ENCODE data around the gene MINDY4. TPM values are rescaled to one million over a fixed set of nuclear protein-coding genes. Genes with fewer than 3 reads are reported as not detected.

The MINDY4 gene
- total and polyA plus RNA-seq, 2 of the 4 experiments (the other 2 are of a cell fraction) = 1.8 to 3.6 TPM

DNA sequence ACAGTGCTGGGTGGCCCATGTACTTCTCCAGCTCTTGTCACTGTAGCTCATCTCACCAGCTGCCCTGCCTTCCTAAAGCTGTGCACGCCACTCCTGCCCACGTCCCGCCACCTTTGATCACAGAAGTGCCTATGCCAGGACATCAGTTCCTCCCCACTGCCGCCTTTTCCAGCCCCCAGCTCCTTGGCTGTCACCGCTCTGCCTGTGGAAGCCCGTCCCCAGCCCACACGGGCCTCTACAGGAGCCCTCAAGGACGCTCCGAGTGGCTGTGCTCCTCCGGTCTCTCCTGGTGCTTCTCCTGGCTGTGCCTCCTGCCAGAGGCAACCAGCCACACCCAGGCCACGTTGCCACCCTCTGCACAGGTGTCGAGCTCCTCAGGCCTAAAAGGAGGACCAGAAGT lies 38.6 kb upstream of the MINDY4 start:
- ChIA-PET POLR2A (ENCODE audit: unreplicated experiment) (no interaction called here), CTCF (no interaction called here)
- Histone ChIP-seq H2AK9ac (replicated peaks; ENCODE audit: low read depth, low read length, poor library complexity) (no peak overlapping the region), H3K9ac (ENCODE audit: low read depth, low read length) (no peak overlapping the region), H3K4me3 (ENCODE audit: insufficient read depth, low read depth, low read length) (no peak overlapping the region), H4K8ac (ENCODE audit: low read depth in 2 of 2, low read length in 2 of 2) (no peak overlapping the region), H3K18ac (ENCODE audit: low read depth, low read length) (no peak overlapping the region), H2BK20ac (ENCODE audit: low read depth, low read length) (no peak overlapping the region), H3K9me3 (ENCODE audit: control insufficient read depth, insufficient read depth, low read length) (no peaks in the 10 kb centered on the region; the same call in 1 of the 2 replicates), H3K14ac (replicated peaks; ENCODE audit: low read depth, low read length) (no peak overlapping the region), H2BK120ac (ENCODE audit: low read depth, low read length) (no peak overlapping the region), H3K4me1 (ENCODE audit: control insufficient read depth, insufficient read depth, low read length) (no peaks in the 10 kb centered on the region), H3K27ac (ENCODE audit: insufficient read depth, low read length) (no peak overlapping the region), H3K56ac (ENCODE audit: extremely low read depth, insufficient read depth, low read length) (no peak overlapping the region), H3K23ac (ENCODE audit: low read depth, low read length) (no peak overlapping the region), H4K20me1 (ENCODE audit: insufficient read depth, low read length) (no peaks in the 10 kb centered on the region), H4K5ac (ENCODE audit: low read depth, low read length) (no peak overlapping the region), H3K79me1 (ENCODE audit: low read depth in 1 of 2, low read length in 2 of 2) (no peaks in the 10 kb centered on the region), H3K36me3 (ENCODE audit: control insufficient read depth, insufficient read depth, low read length) (no peaks in the 10 kb centered on the region), H3K27me3 (ENCODE audit: control insufficient read depth, insufficient read depth, low read length) (peaks cover 50% of the 10 kb centered on the region), H2AFZ (replicated peaks; ENCODE audit: low read length, poor library complexity) (no peak overlapping the region), H3K4ac (ENCODE audit: low read depth, low read length) (no peak overlapping the region), H2AK5ac (ENCODE audit: low read depth, low read length) (no peak overlapping the region), H2BK5ac (ENCODE audit: low read depth, low read length, poor library complexity, severe bottlenecking) (no peak overlapping the region), H3K9me1 (ENCODE audit: insufficient read depth, low read length) (no peaks in the 10 kb centered on the region), H3K4me2 (ENCODE audit: low read depth, low read length) (no peak overlapping the region), H2BK15ac (ENCODE audit: low read depth, low read length) (no peak overlapping the region), H4K91ac (ENCODE audit: insufficient read depth, low read depth, low read length) (no peak overlapping the region)
- no CpG with 5 or more reads among the region's 12 CpGs for WGBS, 2 experiments (ENCODE audit: extremely low coverage in 2 of 2, insufficient read length in 1 of 2)
- ATAC-seq (ENCODE audit: low read depth) = no peak
- no peak for DNase-seq
- in situ Hi-C loops (cut with MboI; ENCODE audit: low sequenced_read_pairs) (no loop called here), intact Hi-C loops (cut with micrococcal nuclease) (no loop called here), dilution Hi-C loops (cut with HindIII; ENCODE audit: low sequenced_read_pairs, unreplicated experiment) (no loop called here)
- BruUV-seq (replicated peaks) = no TSS peak
- TF ChIP-seq FOS (IDR thresholded peaks at IDR 0.05; ENCODE audit: low read depth, low read length) (no peak), BHLHE40 (IDR thresholded peaks at IDR 0.05; ENCODE audit: low read depth, low read length) (no peak), RCOR1 (IDR thresholded peaks at IDR 0.05; ENCODE audit: insufficient replicate concordance, low read length) (no peak), RAD21 (IDR thresholded peaks at IDR 0.05; ENCODE audit: low read length) (no peak), RFX5 (IDR thresholded peaks at IDR 0.05; ENCODE audit: low read depth, low read length) (no peak), SMC3 (IDR thresholded peaks at IDR 0.05; ENCODE audit: low read depth, low read length) (no peak), MXI1 (IDR thresholded peaks at IDR 0.05; ENCODE audit: borderline replicate concordance, low read depth, low read length) (no peak), CHD1 (IDR thresholded peaks at IDR 0.05; ENCODE audit: low read depth, low read length) (no peak), MAZ (IDR thresholded peaks at IDR 0.05; ENCODE audit: borderline replicate concordance, low read depth, low read length) (no peak), POLR2A (IDR thresholded peaks at IDR 0.05; ENCODE audit: low read depth, low read length) (no peak), CEBPB (IDR thresholded peaks at IDR 0.05; ENCODE audit: low read depth, low read length) (no peak), NFE2L2 (IDR thresholded peaks at IDR 0.05; ENCODE audit: low read depth, low read length) (no peak), MAFK (IDR thresholded peaks at IDR 0.05; ENCODE audit: low read depth, low read length) (no peak)
- TF ChIP-seq, protein P1, sequence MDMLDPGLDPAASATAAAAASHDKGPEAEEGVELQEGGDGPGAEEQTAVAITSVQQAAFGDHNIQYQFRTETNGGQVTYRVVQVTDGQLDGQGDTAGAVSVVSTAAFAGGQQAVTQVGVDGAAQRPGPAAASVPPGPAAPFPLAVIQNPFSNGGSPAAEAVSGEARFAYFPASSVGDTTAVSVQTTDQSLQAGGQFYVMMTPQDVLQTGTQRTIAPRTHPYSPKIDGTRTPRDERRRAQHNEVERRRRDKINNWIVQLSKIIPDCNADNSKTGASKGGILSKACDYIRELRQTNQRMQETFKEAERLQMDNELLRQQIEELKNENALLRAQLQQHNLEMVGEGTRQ (IDR thresholded peaks at IDR 0.05; ENCODE audit: low read depth, low read length) = no peak
- TF ChIP-seq, protein P2, sequence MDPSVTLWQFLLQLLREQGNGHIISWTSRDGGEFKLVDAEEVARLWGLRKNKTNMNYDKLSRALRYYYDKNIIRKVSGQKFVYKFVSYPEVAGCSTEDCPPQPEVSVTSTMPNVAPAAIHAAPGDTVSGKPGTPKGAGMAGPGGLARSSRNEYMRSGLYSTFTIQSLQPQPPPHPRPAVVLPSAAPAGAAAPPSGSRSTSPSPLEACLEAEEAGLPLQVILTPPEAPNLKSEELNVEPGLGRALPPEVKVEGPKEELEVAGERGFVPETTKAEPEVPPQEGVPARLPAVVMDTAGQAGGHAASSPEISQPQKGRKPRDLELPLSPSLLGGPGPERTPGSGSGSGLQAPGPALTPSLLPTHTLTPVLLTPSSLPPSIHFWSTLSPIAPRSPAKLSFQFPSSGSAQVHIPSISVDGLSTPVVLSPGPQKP (IDR thresholded peaks at IDR 0.05; ENCODE audit: borderline replicate concordance, low read depth, low read length) = no peak
- TF ChIP-seq, protein P3, sequence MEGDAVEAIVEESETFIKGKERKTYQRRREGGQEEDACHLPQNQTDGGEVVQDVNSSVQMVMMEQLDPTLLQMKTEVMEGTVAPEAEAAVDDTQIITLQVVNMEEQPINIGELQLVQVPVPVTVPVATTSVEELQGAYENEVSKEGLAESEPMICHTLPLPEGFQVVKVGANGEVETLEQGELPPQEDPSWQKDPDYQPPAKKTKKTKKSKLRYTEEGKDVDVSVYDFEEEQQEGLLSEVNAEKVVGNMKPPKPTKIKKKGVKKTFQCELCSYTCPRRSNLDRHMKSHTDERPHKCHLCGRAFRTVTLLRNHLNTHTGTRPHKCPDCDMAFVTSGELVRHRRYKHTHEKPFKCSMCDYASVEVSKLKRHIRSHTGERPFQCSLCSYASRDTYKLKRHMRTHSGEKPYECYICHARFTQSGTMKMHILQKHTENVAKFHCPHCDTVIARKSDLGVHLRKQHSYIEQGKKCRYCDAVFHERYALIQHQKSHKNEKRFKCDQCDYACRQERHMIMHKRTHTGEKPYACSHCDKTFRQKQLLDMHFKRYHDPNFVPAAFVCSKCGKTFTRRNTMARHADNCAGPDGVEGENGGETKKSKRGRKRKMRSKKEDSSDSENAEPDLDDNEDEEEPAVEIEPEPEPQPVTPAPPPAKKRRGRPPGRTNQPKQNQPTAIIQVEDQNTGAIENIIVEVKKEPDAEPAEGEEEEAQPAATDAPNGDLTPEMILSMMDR (conservative IDR thresholded peaks at IDR 0.05; ENCODE audit: low read depth, low read length) = no peak

Measured in IMR-90 (cell line).